Kidney tubule cell (primary cell): Measurements from ENCODE around the gene KRTAP12-3.
"Not testable (repeated sequence)": the region's sequence is repeated elsewhere in the genome, so short reads cannot be mapped to it uniquely, and the experiment has no call there.

Experiments
- DNase-seq: peaks from one replicate; pipeline ENCODE4 v3.0.0-alpha.2; 2018; ENCODE audit warnings: low spot score

KRTAP12-3 gene

DNA sequence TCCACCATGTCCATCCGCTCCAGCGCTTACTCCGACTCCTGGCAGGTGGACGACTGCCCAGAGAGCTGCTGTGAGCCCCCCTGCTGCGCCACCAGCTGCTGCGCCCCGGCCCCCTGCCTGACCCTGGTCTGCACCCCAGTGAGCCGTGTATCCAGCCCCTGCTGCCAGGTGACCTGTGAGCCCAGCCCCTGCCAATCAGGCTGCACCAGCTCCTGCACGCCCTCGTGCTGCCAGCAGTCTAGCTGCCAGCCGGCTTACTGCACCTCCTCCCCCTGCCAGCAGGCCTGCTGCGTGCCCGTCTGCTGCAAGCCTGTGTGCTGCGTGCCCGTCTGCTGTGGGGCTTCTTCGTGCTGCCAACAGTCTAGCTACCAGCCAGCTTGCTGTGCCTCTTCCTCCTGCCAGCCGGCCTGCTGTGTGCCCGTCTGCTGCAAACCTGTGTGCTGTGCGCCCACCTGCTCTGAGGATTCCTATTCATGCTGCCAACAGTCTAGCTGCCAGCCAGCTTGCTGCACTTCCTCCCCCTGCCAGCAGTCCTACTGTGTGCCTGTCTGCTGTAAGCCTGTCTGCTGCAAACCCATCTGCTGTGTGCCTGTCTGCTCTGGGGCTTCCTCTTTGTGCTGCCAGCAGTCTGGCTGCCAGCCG, 30.4 kb upstream of the KRTAP12-3 start:
- DNase-seq, result not testable (repeated sequence)

DNA sequence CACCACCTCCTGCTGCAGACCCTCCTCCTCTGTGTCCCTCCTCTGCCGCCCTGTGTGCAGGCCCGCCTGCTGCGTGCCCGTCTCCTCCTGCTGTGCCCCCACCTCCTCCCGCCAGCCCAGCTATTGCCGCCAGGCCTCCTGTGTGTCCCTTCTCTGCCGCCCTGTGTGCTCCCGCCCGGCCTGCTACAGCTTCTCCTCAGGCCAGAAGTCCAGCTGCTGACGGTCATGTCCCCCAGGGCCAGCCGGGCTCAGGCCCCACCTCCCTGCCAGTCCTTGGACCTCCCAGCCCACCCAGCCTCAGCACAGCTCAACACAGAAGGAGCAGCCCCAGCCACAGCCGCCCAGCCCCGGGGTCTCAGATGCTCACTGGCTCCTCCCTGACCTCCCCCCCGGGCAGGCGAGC, 29.9 kb upstream of the KRTAP12-3 start:
- not testable (repeated sequence) for DNase-seq

DNA sequence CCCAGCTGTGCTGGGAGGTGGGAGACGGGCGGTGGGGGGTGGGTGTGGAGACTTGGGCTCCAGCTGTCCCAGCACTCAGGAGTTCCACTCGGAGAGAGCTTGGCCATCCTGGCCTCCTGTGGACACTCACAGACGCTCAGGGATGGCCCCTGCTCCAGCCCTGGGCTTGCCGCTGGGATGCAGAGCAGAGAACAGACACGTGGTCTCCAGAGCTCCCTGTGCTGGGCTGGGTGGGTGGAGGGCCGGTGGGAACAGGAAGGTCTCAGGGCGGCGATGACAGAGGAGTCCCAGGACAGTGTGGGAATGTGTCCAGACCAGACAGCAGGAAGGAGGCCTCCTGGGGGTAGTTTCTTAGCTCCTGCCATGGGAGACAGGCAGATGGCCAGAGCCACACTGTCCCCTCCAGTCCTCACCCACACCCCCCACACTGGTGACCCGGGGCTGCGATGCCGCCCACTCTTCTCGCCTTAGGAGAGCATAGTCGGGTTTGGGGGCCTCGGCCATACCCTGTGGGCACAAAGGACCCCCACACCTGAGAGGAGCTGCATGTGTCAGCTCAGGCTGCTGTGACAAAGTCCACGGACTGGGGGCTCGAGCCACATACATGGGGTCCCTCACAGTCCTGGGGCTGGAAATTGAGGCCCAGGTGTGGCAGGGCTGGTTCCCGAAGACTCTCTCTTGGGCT, 28.9 kb upstream of the KRTAP12-3 start:
- DNase-seq, result no peak

DNA sequence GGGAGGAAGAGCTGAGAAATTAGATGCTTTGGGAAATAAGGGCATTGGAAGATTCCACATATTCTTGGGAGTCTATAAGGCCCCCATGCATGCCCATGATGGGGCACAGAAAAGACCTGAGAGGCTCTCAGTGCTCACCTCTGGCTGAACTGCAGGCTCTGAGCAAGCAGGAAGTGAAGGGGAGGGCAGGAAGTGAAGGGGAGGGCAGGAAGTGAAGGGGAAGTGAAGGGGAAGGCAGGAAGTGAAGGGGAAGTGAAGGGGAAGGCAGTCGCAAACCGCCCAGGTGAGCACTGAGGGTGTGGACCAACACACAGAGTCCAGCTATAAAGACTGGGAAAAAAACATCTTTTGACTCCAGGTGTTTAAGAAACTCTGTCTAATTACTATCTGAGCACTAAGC, 27.3 kb upstream of the KRTAP12-3 start:
- DNase-seq, result no peak

DNA sequence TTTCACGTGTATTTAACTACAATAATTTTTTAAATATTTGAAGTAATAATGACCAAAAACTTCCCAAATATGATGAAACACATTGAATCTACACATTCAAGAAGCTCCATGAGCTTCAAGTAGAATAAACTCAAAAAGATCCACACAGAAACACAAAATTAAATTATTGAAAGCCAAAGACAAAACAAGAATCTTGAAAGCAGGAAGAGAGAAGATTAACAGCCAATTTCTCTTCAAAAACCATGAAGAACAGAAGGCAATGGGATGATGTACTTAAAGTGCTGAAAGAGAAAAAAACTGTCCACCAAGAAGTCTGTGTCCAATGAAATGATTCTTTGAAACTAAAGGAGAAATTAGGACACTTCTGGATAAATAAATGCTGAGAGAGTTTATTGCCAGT, 25.7 kb upstream of the KRTAP12-3 start:
- DNase-seq, result no peak

DNA sequence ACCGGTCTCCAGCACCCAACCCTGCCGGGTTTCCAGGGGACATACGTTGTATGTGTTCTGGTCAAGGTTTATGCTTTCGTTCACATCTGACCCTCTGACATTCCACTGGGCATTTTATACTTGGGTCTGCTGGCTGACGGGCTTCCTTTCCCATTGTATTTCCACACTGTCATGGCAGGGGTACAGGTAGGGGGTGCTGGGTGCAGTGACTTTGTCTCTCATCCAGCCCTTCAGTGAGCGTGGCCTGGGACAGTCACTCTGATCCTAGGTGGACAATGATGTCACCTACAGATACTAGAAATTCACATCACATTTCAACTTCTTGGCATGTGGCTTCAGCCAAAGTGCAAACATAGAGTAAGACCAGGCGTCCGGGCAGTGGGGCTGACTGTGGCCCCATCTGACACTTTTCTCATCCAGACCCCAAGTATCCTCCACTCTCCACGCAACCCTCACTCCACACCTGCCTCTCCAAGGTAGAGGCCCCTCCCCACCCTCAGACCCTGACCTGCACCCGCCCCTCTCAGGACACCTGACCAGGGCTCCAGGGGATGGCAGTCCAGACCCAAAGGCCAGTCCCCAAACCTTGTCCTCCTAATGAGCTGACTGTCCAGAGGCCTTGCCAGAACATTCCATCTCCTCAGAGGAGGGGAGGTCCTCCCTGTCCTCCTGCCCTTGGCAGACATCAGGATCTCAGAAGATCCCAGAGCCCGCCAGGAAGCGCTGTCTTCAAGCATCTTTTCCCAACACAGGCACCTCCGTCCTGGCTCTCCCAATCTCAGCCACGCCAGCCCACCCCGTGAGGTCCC, 21.3 kb upstream of the KRTAP12-3 start:
- DNase-seq, result no peak

DNA sequence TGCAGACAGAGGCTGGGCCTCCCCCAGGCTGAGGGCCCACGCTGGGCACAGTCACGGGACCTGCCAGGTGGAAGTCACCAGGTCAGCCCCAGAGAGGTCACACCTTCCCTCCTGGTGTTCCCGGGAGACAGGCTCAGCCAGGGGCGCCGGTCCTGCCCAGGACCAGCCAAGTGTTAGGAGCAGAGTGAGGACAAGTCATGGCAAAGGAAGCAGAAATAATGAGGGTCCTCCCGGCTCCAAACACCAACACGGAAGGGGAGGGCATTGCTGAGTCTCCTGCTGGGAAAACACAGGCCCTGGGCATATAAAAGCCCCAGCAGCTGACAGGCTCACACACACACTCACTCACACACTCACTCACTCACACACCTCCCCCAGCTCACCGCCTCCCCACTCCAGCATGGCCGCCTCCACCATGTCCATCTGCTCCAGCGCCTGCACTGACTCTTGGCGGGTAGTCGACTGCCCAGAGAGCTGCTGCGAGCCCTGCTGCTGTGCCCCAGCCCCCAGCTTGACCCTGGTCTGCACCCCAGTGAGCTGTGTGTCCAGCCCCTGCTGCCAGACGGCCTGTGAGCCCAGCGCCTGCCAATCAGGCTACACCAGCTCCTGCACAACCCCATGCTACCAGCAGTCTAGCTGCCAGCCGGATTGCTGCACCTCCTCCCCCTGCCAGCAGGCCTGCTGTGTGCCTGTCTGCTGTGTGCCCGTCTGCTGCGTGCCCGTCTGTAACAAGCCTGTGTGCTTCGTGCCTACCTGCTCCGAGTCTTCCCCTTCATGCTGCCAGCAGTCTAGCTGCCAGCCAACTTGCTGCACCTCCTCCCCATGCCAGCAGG, 20.5 kb upstream of the KRTAP12-3 start, which contains the start of gene KRTAP10-10:
Gene KRTAP10-10 (plus strand): TSS at position 339 of the 833 bp plus-strand sequence. CDS start 62 bp downstream, at position 401.
- DNase-seq, result no peak

DNA sequence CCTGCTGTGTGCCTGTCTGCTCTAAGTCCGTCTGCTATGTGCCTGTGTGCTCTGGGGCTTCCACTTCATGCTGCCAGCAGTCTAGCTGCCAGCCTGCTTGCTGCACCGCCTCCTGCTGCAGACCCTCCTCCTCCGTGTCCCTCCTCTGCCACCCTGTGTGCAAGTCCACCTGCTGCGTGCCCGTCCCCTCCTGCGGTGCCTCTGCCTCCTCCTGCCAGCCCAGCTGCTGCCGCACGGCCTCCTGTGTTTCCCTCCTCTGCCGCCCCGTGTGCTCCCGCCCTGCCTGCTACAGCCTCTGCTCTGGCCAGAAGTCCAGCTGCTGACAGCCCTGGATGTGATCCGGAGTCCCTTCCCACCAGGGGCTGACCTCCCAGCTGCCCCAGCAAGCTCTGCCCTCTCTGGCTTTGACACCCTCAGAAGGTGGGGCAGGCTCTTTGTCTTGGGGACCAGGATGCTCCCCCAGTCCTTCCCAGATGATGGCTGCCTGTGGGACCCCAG, 19.8 kb upstream of the KRTAP12-3 start:
- DNase-seq, result not testable (repeated sequence)

DNA sequence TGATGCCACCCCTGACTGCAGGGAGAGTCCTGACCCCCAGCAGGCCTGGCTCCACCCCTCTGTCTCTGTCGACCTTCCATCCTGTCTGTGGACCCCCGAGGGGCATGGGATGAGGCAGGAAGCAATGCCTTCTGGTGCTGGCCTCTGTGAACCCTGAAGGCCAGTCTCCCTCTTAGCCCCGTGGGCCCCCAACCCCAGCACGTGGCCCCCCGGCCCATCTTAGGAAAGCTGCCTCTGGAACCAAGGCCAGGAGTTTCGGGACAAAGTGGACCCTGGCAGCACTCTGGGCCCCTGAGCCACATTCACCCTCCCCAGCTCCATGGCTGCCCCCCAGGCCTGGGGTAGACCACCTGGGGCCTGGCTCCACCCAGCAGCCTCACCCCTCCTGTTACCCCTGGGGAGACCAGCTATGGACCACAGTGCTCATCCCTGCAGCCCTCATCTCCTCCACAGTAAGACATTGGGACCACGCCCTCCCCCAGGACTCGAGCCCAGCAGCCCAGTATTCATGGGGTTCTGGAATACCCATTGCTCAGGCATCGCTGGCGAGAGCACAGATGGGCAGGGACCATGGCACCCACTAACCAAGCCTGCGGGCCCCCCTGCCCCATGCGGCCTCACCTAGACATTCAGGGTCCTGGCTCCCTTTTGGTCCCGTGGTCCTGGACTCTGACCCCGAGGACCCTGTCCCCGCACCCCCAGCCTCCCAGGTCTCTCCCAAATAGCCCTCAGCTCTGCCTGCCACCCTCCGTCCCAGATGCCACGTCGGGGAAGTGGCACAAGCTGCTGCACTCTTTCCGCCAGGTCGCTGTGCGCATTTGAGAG, 19.0 kb upstream of the KRTAP12-3 start:
- not testable (repeated sequence) for DNase-seq

DNA sequence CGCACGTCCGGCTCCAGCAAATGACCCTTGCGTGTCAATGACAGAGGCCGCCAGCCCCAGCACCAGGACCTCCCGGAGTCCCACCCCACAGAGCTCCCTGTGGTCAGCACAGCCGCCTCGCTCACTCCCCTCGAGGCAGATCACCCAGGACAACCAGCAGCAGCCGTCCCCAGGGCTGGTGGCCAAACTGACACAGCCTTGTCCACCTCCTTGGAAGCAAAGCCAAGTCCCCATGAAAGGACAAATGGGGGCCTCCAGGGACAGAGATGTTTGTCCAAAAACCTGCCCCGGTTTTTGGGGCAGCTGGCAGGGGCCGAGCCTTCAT, 18.4 kb upstream of the KRTAP12-3 start:
- DNase-seq, result no peak

DNA sequence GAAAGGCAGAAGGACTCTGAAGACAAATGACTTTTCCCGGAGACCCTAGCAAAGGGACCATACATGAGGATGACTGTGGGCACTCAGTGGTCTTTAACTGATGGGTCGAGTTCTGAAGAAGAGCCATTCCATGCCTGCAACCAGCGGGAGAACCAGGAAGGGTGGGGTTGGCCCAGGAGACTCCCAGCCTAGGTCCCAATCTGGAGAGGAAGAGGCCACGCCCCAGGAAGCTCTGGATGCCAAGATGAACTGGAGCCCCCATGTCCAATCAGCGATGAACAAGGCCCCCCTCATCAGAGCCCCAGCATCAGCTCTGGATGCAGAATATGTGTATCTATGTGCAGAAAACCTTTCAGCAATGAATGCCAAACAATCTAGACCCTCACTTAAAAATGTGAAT, 17.0 kb upstream of the KRTAP12-3 start:
- DNase-seq, result no peak

DNA sequence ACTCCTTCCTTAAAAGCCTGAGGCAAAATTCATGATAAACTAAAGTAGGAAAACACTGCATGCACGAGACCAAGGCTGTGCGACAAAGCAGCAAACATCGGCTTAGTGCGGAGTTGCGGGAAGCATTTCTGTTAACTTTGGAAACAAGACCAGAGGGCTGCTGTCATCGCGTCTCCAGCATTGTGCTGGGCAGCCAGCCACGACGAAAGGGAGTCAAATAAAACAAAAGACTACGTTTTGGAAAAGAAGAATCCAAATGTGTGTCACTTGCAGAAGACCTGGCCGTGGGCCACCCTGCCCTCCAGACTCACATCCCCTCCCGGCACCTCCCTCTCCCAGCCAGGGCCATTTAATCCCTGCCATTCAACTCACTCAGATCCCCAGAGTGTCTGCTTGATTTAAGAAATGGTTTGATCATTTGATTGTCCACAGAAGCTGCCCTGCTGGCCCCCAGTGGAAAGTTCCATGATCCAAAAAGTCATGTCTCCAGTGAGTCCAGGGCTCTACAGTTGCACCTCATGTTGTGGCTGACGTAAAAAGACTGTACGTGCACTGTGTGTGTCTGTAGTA, 13.9 kb upstream of the KRTAP12-3 start:
- no peak for DNase-seq

DNA sequence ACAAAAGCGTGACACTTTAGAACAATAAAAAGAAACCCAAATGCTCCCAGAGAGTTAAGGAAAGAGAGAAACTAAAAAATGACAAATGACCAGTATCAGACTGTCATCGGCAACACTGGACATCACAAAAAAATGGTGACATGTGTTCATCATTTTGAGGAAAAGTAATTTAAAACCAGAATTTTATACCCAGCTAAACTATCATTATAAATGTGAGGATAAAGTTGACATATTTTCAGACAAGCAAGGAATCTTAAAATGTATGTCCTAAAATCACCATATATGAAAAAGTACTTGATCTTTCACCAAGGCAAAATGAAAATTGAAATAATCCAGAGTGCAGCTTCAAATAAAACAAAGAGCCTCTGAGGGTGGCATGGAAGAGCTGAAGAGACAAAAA, 12.9 kb upstream of the KRTAP12-3 start:
- DNase-seq, result no peak

DNA sequence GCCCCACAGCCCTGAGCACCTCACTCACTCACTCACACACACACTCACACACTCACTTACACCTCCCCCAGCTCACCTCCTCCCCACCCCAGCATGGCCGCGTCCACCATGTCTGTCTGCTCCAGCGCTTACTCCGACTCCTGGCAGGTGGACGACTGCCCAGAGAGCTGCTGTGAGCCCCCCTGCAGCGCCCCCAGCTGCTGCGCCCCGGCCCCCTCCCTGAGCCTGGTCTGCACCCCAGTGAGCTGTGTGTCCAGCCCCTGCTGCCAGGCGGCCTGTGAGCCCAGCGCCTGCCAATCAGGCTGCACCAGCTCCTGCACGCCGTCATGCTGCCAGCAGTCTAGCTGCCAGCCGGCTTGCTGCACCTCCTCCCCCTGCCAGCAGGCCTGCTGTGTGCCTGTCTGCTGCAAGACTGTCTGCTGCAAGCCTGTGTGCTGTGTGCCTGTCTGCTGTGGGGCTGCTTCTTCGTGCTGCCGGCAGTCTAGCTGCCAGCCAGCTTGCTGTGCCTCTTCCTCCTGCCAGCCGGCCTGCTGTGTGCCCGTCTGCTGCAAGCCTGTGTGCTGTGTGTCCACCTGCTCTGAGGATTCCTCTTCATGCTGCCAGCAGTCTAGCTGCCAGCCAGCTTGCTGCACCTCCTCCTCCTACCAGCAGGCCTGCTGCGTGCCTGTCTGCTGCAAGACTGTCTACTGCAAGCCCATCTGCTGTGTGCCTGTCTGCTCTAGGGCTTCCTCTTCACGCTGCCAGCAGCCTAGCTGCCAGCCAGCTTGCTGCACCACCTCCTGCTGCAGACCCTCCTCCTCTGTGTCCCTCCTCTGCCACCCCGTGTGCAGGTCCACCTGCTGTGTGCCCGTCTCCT, 11.1 kb upstream of the KRTAP12-3 start, which contains the start of gene KRTAP10-11:
Gene KRTAP10-11 (plus strand): TSS at position 49 of the 856 bp plus-strand sequence. CDS start 45 bp downstream, at position 94.
- DNase-seq, result not testable (repeated sequence)

DNA sequence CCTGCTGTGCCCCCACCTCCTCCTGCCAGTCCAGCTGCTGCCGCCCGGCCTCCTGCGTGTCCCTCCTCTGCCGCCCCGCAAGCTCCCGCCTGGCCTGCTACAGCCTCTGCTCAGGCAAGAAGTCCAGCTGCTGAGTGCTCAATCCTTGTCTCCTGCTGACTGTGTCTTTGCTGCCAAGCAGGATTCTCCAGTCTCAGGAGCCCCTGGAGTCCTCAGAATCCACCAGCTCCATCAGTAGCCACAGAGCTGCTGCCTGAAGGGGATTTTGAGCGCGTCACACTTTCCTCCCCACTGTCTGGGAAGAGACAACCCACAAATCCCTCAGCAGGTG, 10.5 kb upstream of the KRTAP12-3 start:
- DNase-seq, result no peak

DNA sequence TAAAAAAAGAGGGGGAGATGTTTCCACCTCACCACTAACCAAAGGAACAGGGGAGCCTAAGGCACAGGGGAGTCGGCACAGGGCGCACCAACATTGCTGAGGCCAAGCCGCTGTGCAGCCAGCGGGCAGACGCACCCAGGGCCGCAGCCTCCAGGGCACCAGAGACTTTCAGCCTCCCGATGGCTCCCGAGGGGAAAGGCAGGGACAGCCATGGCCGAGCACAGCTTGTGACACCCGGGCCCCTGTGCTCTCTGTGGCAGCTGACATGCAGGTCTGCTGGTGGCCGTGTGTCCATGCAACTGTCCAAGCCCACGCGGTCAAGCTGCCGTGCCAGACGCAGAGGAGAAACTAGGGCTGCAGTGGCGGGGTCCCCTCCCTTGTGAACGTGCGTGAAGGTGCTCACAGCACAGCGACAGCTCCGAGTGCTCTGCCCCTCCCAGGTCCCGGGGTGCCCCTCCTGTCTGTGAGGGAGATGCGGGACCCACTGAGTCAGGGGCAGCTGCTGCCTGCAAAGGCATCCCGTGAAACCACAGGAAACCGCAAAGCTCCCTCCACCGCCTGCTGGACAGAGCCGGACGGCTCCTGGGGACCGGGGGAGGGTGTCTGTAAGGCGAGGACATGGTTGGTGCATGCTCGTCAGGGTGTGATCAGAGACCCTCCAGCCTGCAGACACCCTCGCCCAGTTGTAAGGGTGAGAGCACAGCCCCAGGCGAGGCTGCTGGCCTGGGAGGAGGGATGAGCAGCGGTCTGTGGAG, 9.0 kb upstream of the KRTAP12-3 start:
- no peak for DNase-seq

DNA sequence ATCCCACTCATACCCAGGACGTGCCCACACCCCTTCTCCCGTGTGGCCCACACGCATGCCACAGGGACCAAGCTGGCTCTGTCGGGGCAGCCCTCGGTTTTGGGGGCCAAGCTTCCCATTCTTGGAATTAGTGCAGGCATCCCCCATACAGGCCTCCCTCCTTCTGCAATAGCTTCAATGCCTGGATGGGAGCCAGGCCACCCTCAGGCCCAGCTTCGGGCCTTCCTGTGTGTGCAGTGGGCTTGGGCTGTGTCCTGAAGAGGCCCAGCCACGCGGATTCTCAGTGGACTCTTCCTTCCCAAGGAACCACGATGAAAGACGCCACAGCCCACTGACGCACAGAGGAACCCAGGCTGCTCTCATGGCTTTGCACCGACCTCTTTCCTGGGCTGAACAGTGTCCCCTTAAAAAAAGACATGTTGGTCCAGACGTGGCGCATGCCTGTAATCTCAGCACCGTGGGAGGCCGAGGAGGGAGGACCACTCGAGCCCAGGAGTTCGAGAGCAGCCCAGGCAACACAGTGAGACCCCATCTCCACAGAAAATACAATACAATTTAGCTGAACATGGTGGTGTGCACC, 8.1 kb upstream of the KRTAP12-3 start:
- no peak for DNase-seq

DNA sequence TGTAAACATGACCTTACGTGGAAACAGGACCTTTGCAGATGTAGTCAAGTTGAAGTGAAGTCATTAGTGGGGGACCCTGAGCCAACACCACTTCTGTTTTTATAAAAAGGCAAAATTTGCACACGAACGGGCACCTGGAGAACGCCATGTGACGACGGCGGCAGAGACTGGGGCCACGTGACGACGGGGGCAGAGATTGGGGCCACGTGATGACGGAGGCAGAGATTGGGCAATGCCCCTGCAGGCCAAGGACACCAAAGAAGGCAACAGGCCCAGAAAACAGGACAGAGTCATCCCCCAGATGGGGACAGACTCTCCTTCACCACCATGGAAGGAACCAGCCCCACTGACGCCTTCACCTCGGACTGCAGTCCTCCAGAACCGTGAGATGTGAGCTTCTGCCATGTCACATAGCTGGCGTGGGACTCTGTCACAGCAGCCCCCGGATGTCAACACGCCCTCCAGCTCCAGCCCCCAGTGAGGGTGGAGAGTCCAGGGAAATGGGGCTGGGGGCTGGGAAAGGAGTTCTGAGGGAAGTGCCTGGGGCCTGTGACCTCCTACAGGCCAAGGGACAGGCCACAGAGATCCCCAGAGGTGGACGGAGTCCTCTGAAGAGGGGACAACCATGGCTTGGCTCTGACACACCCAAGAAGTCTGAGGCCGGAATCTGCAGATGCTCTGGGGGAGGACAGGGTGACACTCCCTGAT, 7.3 kb upstream of the KRTAP12-3 start:
- no peak for DNase-seq
